Thyroid gland (tissue), 4 donors: ENCODE measurements around the gene MEIS3.

Source experiments
- POLR2A ChIP-seq, 2 donors: fragments of 450-650 bp; IDR thresholded peaks; one replicate each; pipeline ENCODE4 v1.6.1; 2017; ENCODE audit warnings: antibody characterized with exemption in 2 of 2, mild to moderate bottlenecking in 2 of 2, moderate library complexity in 1 of 2
- TF ChIP-seq, protein P1 (sequence below), 6 experiments: fragments of 200-600 bp in 3 of 6; fragments of 450-650 bp in 3 of 6; sonication (generic) in 3 of 6; IDR thresholded peaks; one replicate each; pipeline ENCODE4 v1.5.1; 2016 to 2019; ENCODE audit warnings: antibody characterized with exemption in 6 of 6, mild to moderate bottlenecking in 2 of 6, inconsistent platforms in 1 of 6, moderate library complexity in 1 of 6

DNA sequence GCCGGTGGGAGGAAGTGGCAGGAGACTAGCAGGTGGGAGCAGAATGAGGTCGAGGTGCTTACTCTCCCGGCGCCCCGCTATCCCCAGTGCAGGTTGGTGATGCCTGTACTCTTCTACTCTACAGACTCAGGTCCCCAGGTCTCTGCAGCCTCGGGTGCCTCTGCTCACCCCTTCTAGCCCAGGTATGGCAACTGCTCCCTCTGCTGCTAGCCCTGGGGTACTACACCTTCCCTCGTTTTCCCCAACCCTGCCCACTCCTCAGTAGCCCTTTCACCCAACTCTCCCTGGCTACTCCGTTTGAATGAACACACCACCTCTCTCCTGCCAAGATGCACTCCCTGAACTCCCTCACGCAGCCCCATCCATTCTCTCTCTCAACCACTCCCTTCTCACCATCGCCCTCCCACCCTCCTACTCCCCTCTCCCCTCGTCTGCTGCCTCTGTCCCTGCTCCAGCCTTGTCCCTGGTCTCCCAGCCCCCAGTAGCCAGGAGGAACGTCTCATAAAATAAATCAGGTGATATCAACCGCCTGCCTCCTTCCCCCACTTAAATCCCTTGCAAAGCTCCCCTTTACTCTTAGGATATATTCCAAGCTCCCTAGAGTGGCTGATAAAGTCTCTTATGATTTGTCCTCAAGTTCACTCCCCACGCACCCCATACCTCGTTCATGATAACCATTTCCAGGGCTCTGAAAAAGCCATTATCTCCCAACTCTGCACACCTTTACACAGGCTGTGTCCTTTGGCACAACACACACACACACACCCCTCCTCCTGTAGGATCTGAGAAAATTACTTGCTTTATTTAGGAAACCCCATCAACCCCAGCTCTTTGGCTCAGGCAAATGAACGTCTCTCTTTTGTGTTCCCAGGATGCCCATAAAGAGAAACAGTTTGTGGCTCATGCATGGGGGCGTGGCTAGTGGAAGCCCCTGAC lies 8.2 kb upstream of the MEIS3 start:
- TF ChIP-seq, protein P1, sequence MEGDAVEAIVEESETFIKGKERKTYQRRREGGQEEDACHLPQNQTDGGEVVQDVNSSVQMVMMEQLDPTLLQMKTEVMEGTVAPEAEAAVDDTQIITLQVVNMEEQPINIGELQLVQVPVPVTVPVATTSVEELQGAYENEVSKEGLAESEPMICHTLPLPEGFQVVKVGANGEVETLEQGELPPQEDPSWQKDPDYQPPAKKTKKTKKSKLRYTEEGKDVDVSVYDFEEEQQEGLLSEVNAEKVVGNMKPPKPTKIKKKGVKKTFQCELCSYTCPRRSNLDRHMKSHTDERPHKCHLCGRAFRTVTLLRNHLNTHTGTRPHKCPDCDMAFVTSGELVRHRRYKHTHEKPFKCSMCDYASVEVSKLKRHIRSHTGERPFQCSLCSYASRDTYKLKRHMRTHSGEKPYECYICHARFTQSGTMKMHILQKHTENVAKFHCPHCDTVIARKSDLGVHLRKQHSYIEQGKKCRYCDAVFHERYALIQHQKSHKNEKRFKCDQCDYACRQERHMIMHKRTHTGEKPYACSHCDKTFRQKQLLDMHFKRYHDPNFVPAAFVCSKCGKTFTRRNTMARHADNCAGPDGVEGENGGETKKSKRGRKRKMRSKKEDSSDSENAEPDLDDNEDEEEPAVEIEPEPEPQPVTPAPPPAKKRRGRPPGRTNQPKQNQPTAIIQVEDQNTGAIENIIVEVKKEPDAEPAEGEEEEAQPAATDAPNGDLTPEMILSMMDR (IDR thresholded peaks at IDR 0.05), result peak; percentile 61 to 86 (median 67)
- no peak for TF ChIP-seq POLR2A (IDR thresholded peaks at IDR 0.05)
